ENCODE data around the gene ANXA7.

DNA sequence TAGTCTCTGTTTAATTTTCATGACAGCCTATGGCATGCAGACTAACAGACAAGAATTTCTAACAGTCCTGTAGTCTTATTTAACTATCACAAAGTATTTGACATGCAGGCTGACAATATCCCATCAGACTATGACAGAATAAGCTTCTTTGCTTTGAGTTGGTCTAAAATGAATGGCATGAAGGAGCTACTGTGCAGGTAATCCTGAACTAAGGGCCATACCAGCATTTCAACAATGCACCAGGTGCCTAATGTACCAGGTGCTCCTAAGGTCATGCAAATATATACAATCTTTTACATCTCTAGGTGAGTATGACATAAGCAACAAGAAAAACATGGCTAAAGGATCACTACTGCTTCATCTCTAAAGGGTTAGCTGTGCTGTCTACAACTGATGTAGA is 33.1 kb upstream of the ANXA7 start:
- TF ChIP-seq, protein P1, sequence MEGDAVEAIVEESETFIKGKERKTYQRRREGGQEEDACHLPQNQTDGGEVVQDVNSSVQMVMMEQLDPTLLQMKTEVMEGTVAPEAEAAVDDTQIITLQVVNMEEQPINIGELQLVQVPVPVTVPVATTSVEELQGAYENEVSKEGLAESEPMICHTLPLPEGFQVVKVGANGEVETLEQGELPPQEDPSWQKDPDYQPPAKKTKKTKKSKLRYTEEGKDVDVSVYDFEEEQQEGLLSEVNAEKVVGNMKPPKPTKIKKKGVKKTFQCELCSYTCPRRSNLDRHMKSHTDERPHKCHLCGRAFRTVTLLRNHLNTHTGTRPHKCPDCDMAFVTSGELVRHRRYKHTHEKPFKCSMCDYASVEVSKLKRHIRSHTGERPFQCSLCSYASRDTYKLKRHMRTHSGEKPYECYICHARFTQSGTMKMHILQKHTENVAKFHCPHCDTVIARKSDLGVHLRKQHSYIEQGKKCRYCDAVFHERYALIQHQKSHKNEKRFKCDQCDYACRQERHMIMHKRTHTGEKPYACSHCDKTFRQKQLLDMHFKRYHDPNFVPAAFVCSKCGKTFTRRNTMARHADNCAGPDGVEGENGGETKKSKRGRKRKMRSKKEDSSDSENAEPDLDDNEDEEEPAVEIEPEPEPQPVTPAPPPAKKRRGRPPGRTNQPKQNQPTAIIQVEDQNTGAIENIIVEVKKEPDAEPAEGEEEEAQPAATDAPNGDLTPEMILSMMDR (IDR thresholded peaks at IDR 0.05), result no peak
- TF ChIP-seq POLR2A (IDR thresholded peaks at IDR 0.05), result no peak
